SJCRH30 (cell line): ENCODE results near the gene TIMM44. TPM values are rescaled to one million over a fixed set of nuclear protein-coding genes. Genes with fewer than 3 reads are reported as not detected.
"Not testable (repeated sequence)": the region's sequence is repeated elsewhere in the genome, so short reads cannot be mapped to it uniquely, and the experiment has no call there.

Source experiments
- DNase-seq, 2 experiments: peaks; one replicate each; pipeline ENCODE4 v3.0.0-alpha.2; 2015 to 2020
- H3K27ac ChIP-seq: fragments of 250-450 bp; sonication (Bioruptor Pico); 2 replicates; pipeline ENCODE4 v1.5.1; 2020; ENCODE audit warnings: mild to moderate bottlenecking, moderate library complexity
- H3K27me3 ChIP-seq: fragments of 250-450 bp; sonication (Bioruptor Pico); 2 replicates; pipeline ENCODE4 v1.5.1; 2020; ENCODE audit warnings: mild to moderate bottlenecking, moderate library complexity
- H3K36me3 ChIP-seq: fragments of 250-450 bp; sonication (Bioruptor Pico); 2 replicates; pipeline ENCODE4 v1.5.1; 2020; ENCODE audit warnings: mild to moderate bottlenecking, moderate library complexity
- H3K4me1 ChIP-seq: fragments of 250-450 bp; sonication (Bioruptor Pico); 2 replicates; pipeline ENCODE4 v1.5.1; 2020; ENCODE audit warnings: mild to moderate bottlenecking, moderate library complexity
- H3K4me3 ChIP-seq: fragments of 250-450 bp; sonication (Bioruptor Pico); 2 replicates; pipeline ENCODE4 v1.5.1; 2020; ENCODE audit warnings: mild to moderate bottlenecking, moderate library complexity
- H3K9me3 ChIP-seq: fragments of 250-450 bp; sonication (Bioruptor Pico); replicated peaks from 2 replicates; pipeline ENCODE4 v1.5.1; 2020; ENCODE audit warnings: mild to moderate bottlenecking, moderate library complexity
- total RNA-seq: library from RNA; depleted of rRNA; stranded (reverse); fragments of >200 nt; shearing (Covaris generic); gene quantifications from 2 replicates; pipeline ENCODE4 v1.2.3, GENCODE V29; 2014

The TIMM44 gene
- total RNA-seq, 1 experiment from 2014 or later: 55.2 TPM

DNA sequence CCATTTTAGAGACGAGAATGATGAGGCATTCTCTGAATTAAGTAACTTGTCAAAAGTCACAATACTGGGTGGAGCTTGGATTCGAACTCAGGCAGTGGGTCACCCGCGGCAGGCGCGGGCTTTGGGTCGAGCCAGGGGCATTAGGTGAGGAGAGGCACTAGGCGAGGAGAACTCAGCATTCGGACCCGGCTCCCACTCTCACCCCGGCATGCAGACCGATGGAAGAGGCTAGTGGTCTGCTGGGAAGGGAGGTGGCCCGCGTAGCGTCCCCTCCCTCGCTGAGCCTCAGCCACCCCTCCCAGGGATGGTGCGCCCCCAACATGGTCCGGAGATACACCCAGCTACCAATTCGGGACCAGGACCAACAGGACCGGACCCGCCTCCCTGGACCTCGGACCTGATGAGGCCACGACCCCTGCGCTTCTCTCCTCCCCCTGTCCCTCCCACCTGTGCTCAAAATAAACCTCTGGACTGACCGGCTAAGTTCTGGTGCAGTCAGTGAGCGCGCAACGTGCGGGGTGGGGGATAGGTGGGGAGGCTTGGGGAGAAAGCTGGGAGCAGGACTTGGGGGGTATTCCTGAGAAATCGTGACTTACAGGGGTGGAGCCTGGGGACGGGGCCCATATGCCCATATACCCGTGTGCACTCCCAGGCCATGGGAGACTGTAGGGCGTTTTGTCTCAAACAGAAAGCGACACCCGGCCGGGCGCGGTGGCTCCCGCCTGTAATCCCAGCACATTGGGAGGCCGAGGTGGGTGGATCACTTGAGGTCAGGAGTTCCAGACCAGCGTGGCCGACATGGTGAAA, 24.6 kb downstream of the TIMM44 start:
- no peaks in the 10 kb centered on the region for H3K9me3 ChIP-seq
- no peaks in the 10 kb centered on the region for H3K4me1 ChIP-seq
- H3K4me3 ChIP-seq: no peak overlapping the region
- no peak overlapping the region for H3K27ac ChIP-seq
- H3K36me3 ChIP-seq: no peaks in the 10 kb centered on the region
- DNase-seq: no peak
- H3K27me3 ChIP-seq: no peaks in the 10 kb centered on the region; the same call in 1 of the 2 replicates

DNA sequence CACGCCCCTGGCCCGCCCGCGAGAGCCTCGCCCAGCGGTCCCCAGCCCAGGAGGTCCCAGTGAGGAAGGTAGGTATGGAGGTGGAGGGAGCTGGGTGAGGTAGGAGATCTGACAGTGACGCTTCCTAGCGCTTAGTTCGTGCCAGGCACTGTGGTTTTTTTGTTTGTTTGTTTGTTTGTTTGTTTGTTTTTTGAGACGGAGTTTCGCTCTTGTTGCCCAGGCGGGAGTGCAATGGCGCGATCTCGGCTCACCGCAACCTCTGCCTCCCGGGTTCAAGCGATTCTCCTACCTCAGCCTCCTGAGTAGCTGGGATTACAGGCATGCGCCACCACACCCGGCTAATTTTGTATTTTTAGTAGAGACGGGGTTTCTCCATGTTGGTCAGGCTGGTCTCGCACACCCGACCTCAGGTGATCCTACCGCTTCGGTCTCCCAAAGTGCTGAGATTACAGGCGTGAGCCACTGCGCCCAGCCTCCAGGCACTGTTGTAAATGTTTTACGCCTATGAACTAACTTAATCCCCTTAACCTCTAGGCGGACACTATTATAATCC, 25.3 kb downstream of the TIMM44 start:
- H3K27ac ChIP-seq, DNase-seq, H3K36me3 ChIP-seq, H3K4me1 ChIP-seq, H3K9me3 ChIP-seq, H3K4me3 ChIP-seq, H3K27me3 ChIP-seq: not testable (repeated sequence)

GRCh38 chr19:7917267-7918061, 26.0 kb downstream of the TIMM44 start:
- no peak overlapping the region for H3K27ac ChIP-seq
- H3K4me3 ChIP-seq: no peak overlapping the region
- no peaks in the 10 kb centered on the region for H3K9me3 ChIP-seq
- H3K36me3 ChIP-seq: no peaks in the 10 kb centered on the region; the same call in 1 of the 2 replicates
- no peaks in the 10 kb centered on the region for H3K4me1 ChIP-seq
- no peaks in the 10 kb centered on the region; the same call in 1 of the 2 replicates for H3K27me3 ChIP-seq
- DNase-seq: no peak

DNA sequence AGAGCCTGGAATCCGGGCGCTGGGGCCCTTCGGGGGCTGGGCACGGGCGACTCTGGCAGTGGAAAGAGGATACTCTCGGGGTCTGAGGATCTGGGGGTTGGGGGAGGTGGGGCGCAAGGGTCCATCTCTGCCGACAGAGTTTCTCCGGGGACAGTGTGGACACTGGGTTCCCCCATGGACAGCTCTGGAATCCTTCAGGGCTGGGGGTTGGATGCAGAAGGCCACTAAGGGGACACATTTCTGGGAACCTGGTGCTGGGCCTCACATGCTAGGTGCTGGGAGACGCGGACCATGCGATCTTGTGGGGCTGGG, 26.6 kb downstream of the TIMM44 start:
- no peak overlapping the region for H3K4me3 ChIP-seq
- no peaks in the 10 kb centered on the region; the same call in 1 of the 2 replicates for H3K36me3 ChIP-seq
- DNase-seq: no peak
- no peaks in the 10 kb centered on the region; the same call in 1 of the 2 replicates for H3K27me3 ChIP-seq
- no peak overlapping the region for H3K27ac ChIP-seq
- H3K9me3 ChIP-seq: no peaks in the 10 kb centered on the region
- no peaks in the 10 kb centered on the region for H3K4me1 ChIP-seq

DNA sequence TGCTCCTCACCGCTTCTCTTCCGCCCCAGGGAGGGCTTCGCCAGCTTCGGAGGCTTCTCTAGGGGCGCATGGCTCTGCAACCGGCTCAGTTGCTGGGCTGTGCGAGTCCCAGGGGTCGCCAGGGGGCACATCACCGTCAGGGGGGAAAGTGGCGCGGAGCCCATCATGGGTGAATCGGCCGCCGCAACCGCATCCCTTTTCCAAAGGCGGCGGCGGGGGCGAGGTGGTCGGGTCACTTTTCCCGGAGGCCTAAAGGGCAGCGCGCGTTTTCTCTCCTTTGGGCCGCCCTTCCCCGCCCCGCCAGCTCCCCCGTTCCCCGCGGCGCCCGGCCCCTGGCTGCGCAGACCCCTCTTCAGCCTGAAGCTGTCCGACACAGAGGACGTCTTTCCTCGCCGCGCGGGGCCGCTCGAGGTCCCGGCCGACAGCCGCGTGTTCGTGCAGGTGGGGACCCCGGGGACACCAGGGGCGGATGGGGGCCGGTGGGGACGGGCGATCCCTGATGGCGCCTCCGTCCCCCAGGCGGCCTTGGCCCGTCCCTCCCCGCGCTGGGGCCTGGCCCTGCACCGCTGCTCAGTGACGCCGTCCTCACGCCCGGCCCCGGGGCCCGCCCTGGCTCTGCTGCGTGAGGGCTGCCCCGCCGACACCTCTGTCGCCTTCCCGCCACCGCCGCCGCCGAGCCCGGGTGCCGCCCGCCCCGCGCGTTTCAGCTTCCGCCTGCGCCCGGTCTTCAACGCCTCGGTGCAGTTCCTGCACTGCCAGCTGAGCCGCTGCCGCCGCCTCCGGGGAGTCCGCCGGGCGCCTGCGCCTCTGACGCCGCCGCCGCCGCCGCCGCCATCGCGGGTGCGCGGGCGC, 27.1 kb downstream of the TIMM44 start:
- no peaks in the 10 kb centered on the region; the same call in 1 of the 2 replicates for H3K36me3 ChIP-seq
- no peaks in the 10 kb centered on the region; the same call in 1 of the 2 replicates for H3K27me3 ChIP-seq
- no peak overlapping the region for H3K27ac ChIP-seq
- no peak for DNase-seq
- H3K4me1 ChIP-seq: no peaks in the 10 kb centered on the region
- H3K4me3 ChIP-seq: peak overlapping the region; percentile 25
- no peaks in the 10 kb centered on the region for H3K9me3 ChIP-seq

- Histone ChIP-seq H3K27ac (no peak overlapping the region), H3K4me3 (no peak overlapping the region), H3K27me3 (no peaks in the 10 kb centered on the region; the same call in 1 of the 2 replicates), H3K36me3 (no peaks in the 10 kb centered on the region; the same call in 1 of the 2 replicates), H3K4me1 (no peaks in the 10 kb centered on the region), H3K9me3 (no peaks in the 10 kb centered on the region)
- DNase-seq: no peak
Observed at GRCh38 chr19:7915250-7916102, 28.0 kb downstream of the TIMM44 start.

GRCh38 chr19:7914598-7915045, 28.8 kb downstream of the TIMM44 start, which contains the start of gene TGFBR3L:
Gene TGFBR3L (plus strand): TSS chr19:7914830.
- Histone ChIP-seq H3K36me3 (no peaks in the 10 kb centered on the region; the same call in 1 of the 2 replicates), H3K4me3 (no peak within 1 kb of the TSS), H3K27me3 (no peaks in the 10 kb centered on the region; the same call in 1 of the 2 replicates), H3K4me1 (no peaks in the 10 kb centered on the region), H3K27ac (no peak within 1 kb of the TSS), H3K9me3 (no peaks in the 10 kb centered on the region)
- no peak for DNase-seq

GRCh38 chr19:7914099-7914498, 29.4 kb downstream of the TIMM44 start:
- no peaks in the 10 kb centered on the region; the same call in 1 of the 2 replicates for H3K27me3 ChIP-seq
- no peaks in the 10 kb centered on the region; the same call in 1 of the 2 replicates for H3K36me3 ChIP-seq
- no peak overlapping the region for H3K27ac ChIP-seq
- H3K4me1 ChIP-seq: no peaks in the 10 kb centered on the region
- no peak overlapping the region for H3K4me3 ChIP-seq
- no peaks in the 10 kb centered on the region for H3K9me3 ChIP-seq
- DNase-seq: no peak

GRCh38 chr19:7913652-7914051, 29.8 kb downstream of the TIMM44 start:
- Histone ChIP-seq H3K4me3 (no peak overlapping the region), H3K27me3 (no peaks in the 10 kb centered on the region; the same call in 1 of the 2 replicates), H3K9me3 (no peaks in the 10 kb centered on the region), H3K27ac (no peak overlapping the region), H3K4me1 (no peaks in the 10 kb centered on the region), H3K36me3 (no peaks in the 10 kb centered on the region; the same call in 1 of the 2 replicates)
- no peak for DNase-seq

- DNase-seq: no peak
- Histone ChIP-seq H3K27me3 (no peaks in the 10 kb centered on the region; the same call in 1 of the 2 replicates), H3K4me1 (no peaks in the 10 kb centered on the region), H3K9me3 (no peaks in the 10 kb centered on the region), H3K27ac (no peak overlapping the region), H3K36me3 (no peaks in the 10 kb centered on the region; the same call in 1 of the 2 replicates), H3K4me3 (no peak overlapping the region)
Observed at GRCh38 chr19:7912697-7913564, 30.5 kb downstream of the TIMM44 start.

DNA sequence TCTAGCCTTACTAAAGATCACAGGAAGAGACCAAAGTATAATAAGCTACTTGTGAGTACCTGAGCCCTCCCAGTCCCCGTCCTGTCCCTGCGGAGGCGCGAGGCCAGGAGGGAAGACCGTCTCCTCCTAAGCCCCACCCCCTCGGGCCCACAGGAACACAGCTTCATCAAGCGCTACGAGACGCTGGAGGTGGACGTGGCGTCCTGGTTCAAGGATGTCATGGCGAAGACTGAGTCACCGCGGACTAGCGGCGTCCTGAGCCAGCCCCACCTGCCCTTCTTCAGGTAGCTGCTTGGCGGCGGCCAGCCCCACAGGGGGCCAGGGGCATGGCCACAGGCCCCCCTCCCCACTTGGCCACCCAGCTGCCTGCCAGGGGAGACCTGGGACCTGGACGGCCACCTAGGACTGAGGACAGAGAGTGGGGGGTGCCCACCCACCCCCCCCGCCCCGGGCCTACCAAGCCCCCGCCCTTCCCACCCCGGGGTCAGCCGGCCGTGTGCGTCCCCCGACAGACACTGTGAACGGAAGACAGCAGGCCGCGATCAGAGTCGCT, 31.2 kb downstream of the TIMM44 start:
- Histone ChIP-seq H3K27me3 (no peaks in the 10 kb centered on the region; the same call in 1 of the 2 replicates), H3K4me1 (no peaks in the 10 kb centered on the region), H3K27ac (no peak overlapping the region), H3K4me3 (no peak overlapping the region), H3K9me3 (no peaks in the 10 kb centered on the region), H3K36me3 (no peaks in the 10 kb centered on the region; the same call in 1 of the 2 replicates)
- DNase-seq: no peak

GRCh38 chr19:7911508-7912143, 31.8 kb downstream of the TIMM44 start:
- Histone ChIP-seq H3K4me1 (no peaks in the 10 kb centered on the region), H3K27me3 (no peaks in the 10 kb centered on the region; the same call in 1 of the 2 replicates), H3K4me3 (no peak overlapping the region), H3K27ac (no peak overlapping the region), H3K9me3 (no peaks in the 10 kb centered on the region), H3K36me3 (no peaks in the 10 kb centered on the region; the same call in 1 of the 2 replicates)
- DNase-seq: no peak
